H1 (cell line): ENCODE data around the gene ZNF121. TPM values are rescaled to one million over a fixed set of nuclear protein-coding genes. Genes with fewer than 3 reads are reported as not detected.

ENCODE experiments used
- BCL11A ChIP-seq, 2 experiments: IDR thresholded peaks; one replicate each; pipeline ENCODE4 v1.6.1; 2011; ENCODE audit warnings: low read depth in 2 of 2, low read length in 2 of 2, mild to moderate bottlenecking in 2 of 2
- CHD7 ChIP-seq: fragments of 300-600 bp; sonication (generic); IDR thresholded peaks from 2 replicates; pipeline ENCODE4 v1.7.1; 2012; ENCODE audit warnings: low read length, moderate library complexity, mild to moderate bottlenecking, inconsistent platforms; ENCODE audit not compliant: insufficient replicate concordance
- polyA plus RNA-seq, 7 experiments: library from polyadenylated mRNA; depleted of rRNA in 3 of 7; stranded (reverse) in 5 of 7; unstranded in 2 of 7; fragments of >200 nt in 5 of 7; fragments of 200-250 nt in 2 of 7; gene quantifications; 1 replicate in 5 of 7; 2 replicates in 1 of 7; 4 replicates in 1 of 7; pipeline versions ENCODE4 v1.2.1 to v1.2.3, GENCODE V29; 2011 to 2013; ENCODE audit warnings: missing spikeins in 2 of 7, mixed read lengths in 2 of 7
- total RNA-seq: library from RNA; stranded (reverse); fragmentation: NEBNext Ultra II Directional; extraction: Animal tissue kit (Norgen Biotek cat#: 25700); gene quantifications from 2 replicates; pipeline ENCODE4 v1.2.1, GENCODE V29; 2021

The ZNF121 gene
- total and polyA plus RNA-seq, 2 of the 8 experiments (the other 6 are each of a cell fraction or from before 2014, with no cell fraction given): 22.2 to 220 TPM

- TF ChIP-seq CHD7 (no peak), BCL11A (IDR thresholded peaks at IDR 0.05; ENCODE audit: low read depth in 2 of 2, low read length in 2 of 2) (no peak)
Observed at GRCh38 chr19:9586764-9587163, 2.5 kb upstream of the ZNF121 start (continued).
